Astrocyte (in vitro differentiated cells and primary cell): ENCODE data around the gene CELF5. TPM values are rescaled to one million over a fixed set of nuclear protein-coding genes. Genes with fewer than 3 reads are reported as not detected.

Experiments used
- DNase-seq: peaks from one replicate; pipeline ENCODE4 v3.0.0-alpha.2; 2010; ENCODE audit warnings: low read depth
- FAIRE-seq: peaks from 2 replicates; lab custom pipeline; 2011; peaks lifted over from hg19 to GRCh38; lab: Jason Lieb, UNC
- H2AFZ ChIP-seq: 2 replicates; pipeline ENCODE4 v1.6.0; 2012; ENCODE audit warnings: low read depth, low read length, inconsistent platforms
- H3K27ac ChIP-seq: 2 replicates; pipeline ENCODE4 v1.5.1; 2011; ENCODE audit warnings: low read depth, low read length, inconsistent platforms
- H3K27me3 ChIP-seq: 2 replicates; pipeline ENCODE4 v1.6.0; 2011; ENCODE audit warnings: low read length, inconsistent platforms; ENCODE audit not compliant: insufficient read depth
- H3K36me3 ChIP-seq: 2 replicates; pipeline ENCODE4 v1.5.1; 2011; ENCODE audit warnings: low read length, inconsistent platforms; ENCODE audit not compliant: insufficient read depth
- H3K4me1 ChIP-seq: 2 replicates; pipeline ENCODE4 v1.5.1; 2011; ENCODE audit warnings: low read length, inconsistent platforms; ENCODE audit not compliant: insufficient read depth
- H3K4me2 ChIP-seq: 2 replicates; pipeline ENCODE4 v1.6.0; 2012; ENCODE audit warnings: low read length, inconsistent platforms
- H3K4me3 ChIP-seq: 2 replicates; pipeline ENCODE4 v1.5.1; 2011; ENCODE audit warnings: low read depth, mild to moderate bottlenecking, low read length, inconsistent platforms; ENCODE audit not compliant: insufficient read depth
- H3K79me2 ChIP-seq: 2 replicates; pipeline ENCODE4 v1.6.0; 2012; ENCODE audit warnings: mild to moderate bottlenecking, low read length, inconsistent platforms; ENCODE audit not compliant: insufficient read depth
- H3K9ac ChIP-seq: 2 replicates; pipeline ENCODE4 v1.6.0; 2012; ENCODE audit warnings: mild to moderate bottlenecking, low read length, inconsistent platforms
- H3K9me3 ChIP-seq: 2 replicates; pipeline ENCODE4 v1.5.1; 2012; ENCODE audit warnings: low read depth, mild to moderate bottlenecking, low read length, inconsistent platforms; ENCODE audit not compliant: insufficient read depth
- H4K20me1 ChIP-seq: 2 replicates; pipeline ENCODE4 v1.6.0; 2012; ENCODE audit warnings: low read length, inconsistent platforms; ENCODE audit not compliant: insufficient read depth
- H3K27ac Mint-ChIP-seq: one replicate; pipeline ENCODE4 v1.8.0; 2021; ENCODE audit warnings: mild to moderate bottlenecking, mixed read lengths; ENCODE audit not compliant: unreplicated experiment
- H3K27me3 Mint-ChIP-seq: one replicate; pipeline ENCODE4 v1.8.0; 2021; ENCODE audit warnings: low read depth, mixed read lengths; ENCODE audit not compliant: unreplicated experiment
- H3K36me3 Mint-ChIP-seq: one replicate; pipeline ENCODE4 v1.8.0; 2021; ENCODE audit warnings: low read depth, mixed read lengths; ENCODE audit not compliant: unreplicated experiment
- H3K4me1 Mint-ChIP-seq: one replicate; pipeline ENCODE4 v1.8.0; 2021; ENCODE audit warnings: low read depth, mixed read lengths; ENCODE audit not compliant: unreplicated experiment
- H3K4me3 Mint-ChIP-seq: one replicate; pipeline ENCODE4 v1.8.0; 2021; ENCODE audit warnings: mild to moderate bottlenecking, moderate library complexity, mixed read lengths; ENCODE audit not compliant: unreplicated experiment
- H3K9me3 Mint-ChIP-seq: one replicate; pipeline ENCODE4 v1.8.0; 2021; ENCODE audit warnings: mild to moderate bottlenecking, mixed read lengths; ENCODE audit not compliant: unreplicated experiment
- CTCF ChIP-seq: IDR thresholded peaks from 2 replicates; pipeline ENCODE4 v1.5.1; 2011; ENCODE audit warnings: low read depth, mild to moderate bottlenecking, inconsistent platforms, low read length, moderate library complexity; ENCODE audit not compliant: insufficient read depth
- EZH2 ChIP-seq: IDR thresholded peaks from 2 replicates; pipeline ENCODE4 v1.6.1; 2012; ENCODE audit warnings: mild to moderate bottlenecking, low read length, inconsistent platforms; ENCODE audit not compliant: insufficient read depth
- total RNA-seq: library from RNA; stranded (reverse); gene quantifications from 2 replicates; pipeline ENCODE4 v1.2.1, GENCODE V29; 2021

CELF5 gene
- total RNA-seq, 1 donor from 2014 or later = 1.2 TPM

- no peaks in the 10 kb centered on the region for H3K36me3 ChIP-seq
- no peak overlapping the region for H2AFZ ChIP-seq
- no peaks in the 10 kb centered on the region for H3K79me2 ChIP-seq
- no peaks in the 10 kb centered on the region for H3K9me3 ChIP-seq
- peaks cover 9% of the 10 kb centered on the region for H3K27me3 ChIP-seq
- Mint-ChIP-seq H3K36me3 (no peaks in the 10 kb centered on the region), H3K9me3 (no peaks in the 10 kb centered on the region), H3K27ac (no peak overlapping the region), H3K4me3 (no peak overlapping the region), H3K4me1 (no peaks in the 10 kb centered on the region), H3K27me3 (peaks cover 37% of the 10 kb centered on the region)
- DNase-seq (no peak), FAIRE-seq (no peak)
- TF ChIP-seq EZH2 (no peak), CTCF (no peak)
- no peaks in the 10 kb centered on the region for H3K4me1 ChIP-seq
- no peak overlapping the region for H3K4me2 ChIP-seq
- no peak overlapping the region for H3K4me3 ChIP-seq
- no peaks in the 10 kb centered on the region for H4K20me1 ChIP-seq
- no peak overlapping the region for H3K9ac ChIP-seq
- no peak overlapping the region for H3K27ac ChIP-seq
These were observed 58.8 kb downstream of the CELF5 start for GRCh38 chr19:3283246-3283751.

GRCh38 chr19:3283886-3284657, 59.6 kb downstream of the CELF5 start:
- Histone ChIP-seq H3K9ac (no peak overlapping the region), H3K9me3 (no peaks in the 10 kb centered on the region), H3K27me3 (peaks cover 9% of the 10 kb centered on the region), H4K20me1 (no peaks in the 10 kb centered on the region), H3K27ac (no peak overlapping the region), H2AFZ (peak overlapping the region; percentile 66), H3K79me2 (no peaks in the 10 kb centered on the region), H3K4me2 (peak overlapping the region; percentile 63), H3K4me3 (no peak overlapping the region), H3K4me1 (no peaks in the 10 kb centered on the region), H3K36me3 (no peaks in the 10 kb centered on the region)
- TF ChIP-seq EZH2 (no peak), CTCF (no peak)
- peaks cover 34% of the 10 kb centered on the region for H3K27me3 Mint-ChIP-seq
- H3K9me3 Mint-ChIP-seq = no peaks in the 10 kb centered on the region
- H3K4me1 Mint-ChIP-seq = no peaks in the 10 kb centered on the region
- H3K4me3 Mint-ChIP-seq = peak overlapping the region; percentile 34
- no peaks in the 10 kb centered on the region for H3K36me3 Mint-ChIP-seq
- no peak overlapping the region for H3K27ac Mint-ChIP-seq
- FAIRE-seq (no peak), DNase-seq (no peak)
